ENCODE data around the gene ZNF765.
"Not testable (repeated sequence)": the region's sequence is repeated elsewhere in the genome, so short reads cannot be mapped to it uniquely, and the experiment has no call there.

Gene ZNF765

GRCh38 chr19:53422551-53422950, 27.6 kb downstream of the ZNF765 start:
- no peak for DNase-seq

GRCh38 chr19:53423074-53423473, 28.1 kb downstream of the ZNF765 start:
- not testable (repeated sequence) for DNase-seq

GRCh38 chr19:53423680-53424079, 28.7 kb downstream of the ZNF765 start:
- not testable (repeated sequence) for DNase-seq

- DNase-seq: peak; percentile 65
These were observed 30.1 kb downstream of the ZNF765 start for GRCh38 chr19:53424968-53425597.

GRCh38 chr19:53431399-53432087, 36.6 kb downstream of the ZNF765 start, which contains the start of gene ZNF761:
Gene ZNF761, plus strand, starts transcription at chr19:53431984. Its CDS starts 15,285 bp downstream, at chr19:53447269.
- DNase-seq: peak; percentile 99

- DNase-seq: no peak
These were observed 37.2 kb downstream of the ZNF765 start for GRCh38 chr19:53432088-53432661.

- not testable (repeated sequence) for DNase-seq
These were observed 48.9 kb downstream of the ZNF765 start for GRCh38 chr19:53443809-53444208.

- not testable (repeated sequence) for DNase-seq
These were observed 52.2 kb downstream of the ZNF765 start for GRCh38 chr19:53447196-53447595.

GRCh38 chr19:53455828-53456227, 60.9 kb downstream of the ZNF765 start:
- no peak for DNase-seq

- DNase-seq: not testable (repeated sequence)
These were observed 65.3 kb downstream of the ZNF765 start for GRCh38 chr19:53460131-53460721.

- DNase-seq: no peak
These were observed 66.9 kb downstream of the ZNF765 start for GRCh38 chr19:53461866-53462265.

- DNase-seq: no peak
These were observed 67.9 kb downstream of the ZNF765 start for GRCh38 chr19:53462861-53463260.

- DNase-seq: peak; percentile 34
These were observed 68.3 kb downstream of the ZNF765 start for GRCh38 chr19:53463263-53463662.

GRCh38 chr19:53466726-53467484, 72.0 kb downstream of the ZNF765 start:
- DNase-seq: no peak

- DNase-seq: peak; percentile 98
These were observed 72.7 kb downstream of the ZNF765 start, which contains the start of gene ZNF813 for GRCh38 chr19:53467485-53468262. Gene ZNF813, plus strand, starts transcription at chr19:53467733. Its CDS starts 16,090 bp downstream, at chr19:53483823.

GRCh38 chr19:53468628-53469027, 73.7 kb downstream of the ZNF765 start:
- DNase-seq: not testable (repeated sequence)

- DNase-seq: no peak
These were observed 77.0 kb downstream of the ZNF765 start for GRCh38 chr19:53471916-53472315.

- DNase-seq: not testable (repeated sequence)
These were observed 79.9 kb downstream of the ZNF765 start for GRCh38 chr19:53474832-53475231.

- not testable (repeated sequence) for DNase-seq
These were observed 80.5 kb downstream of the ZNF765 start for GRCh38 chr19:53475470-53475869.

Data from activated CD4-positive, CD25-positive, alpha-beta regulatory T cell treated with anti-CD3 and anti-CD28 coated beads, Interleukin-2, amount 50 U/mL, for 72 hours (primary cell).